DOHH2 (cell line): ENCODE measurements around the gene CERS6.

Source experiments
- H3F3A ChIP-seq: fragments of 200-600 bp; sonication (generic), shearing (Covaris generic); 2 replicates; pipeline ENCODE4 v1.6.0; 2016; ENCODE audit warnings: antibody characterized with exemption, mild to moderate bottlenecking; ENCODE audit not compliant: control insufficient read depth, insufficient read depth
- H3K27ac ChIP-seq: fragments of 200-600 bp; sonication (generic); 2 replicates; pipeline ENCODE4 v1.5.1; 2014; ENCODE audit warnings: low read depth, mild to moderate bottlenecking, low read length, moderate library complexity
- H3K27me3 ChIP-seq: fragments of 200-600 bp; sonication (generic); 2 replicates; pipeline ENCODE4 v1.6.1; 2014; ENCODE audit warnings: mild to moderate bottlenecking, low read length, mixed read lengths; ENCODE audit not compliant: control insufficient read depth
- H3K36me3 ChIP-seq: fragments of 200-600 bp; sonication (generic); 2 replicates; pipeline ENCODE4 v1.6.1; 2014; ENCODE audit warnings: mild to moderate bottlenecking, low read length, moderate library complexity, mixed read lengths; ENCODE audit not compliant: control insufficient read depth
- H3K4me1 ChIP-seq: fragments of 200-600 bp; sonication (generic); 2 replicates; pipeline ENCODE4 v1.6.1; 2014; ENCODE audit warnings: mild to moderate bottlenecking, low read length, mixed read lengths; ENCODE audit not compliant: control insufficient read depth
- H3K4me2 ChIP-seq: fragments of 200-600 bp; sonication (generic); 2 replicates; pipeline ENCODE4 v1.6.0; 2014; ENCODE audit warnings: mild to moderate bottlenecking, low read length, moderate library complexity
- H3K4me3 ChIP-seq: fragments of 200-600 bp; sonication (generic); 2 replicates; pipeline ENCODE4 v1.5.1; 2014; ENCODE audit warnings: mild to moderate bottlenecking, low read length, mixed read lengths
- H3K79me2 ChIP-seq: fragments of 200-600 bp; sonication (generic); 2 replicates; pipeline ENCODE4 v1.6.1; 2014; ENCODE audit warnings: mild to moderate bottlenecking, low read length, mixed read lengths; ENCODE audit not compliant: control insufficient read depth
- H3K9me2 ChIP-seq: fragments of 200-600 bp; sonication (generic); replicated peaks from 2 replicates; pipeline ENCODE4 v1.6.1; 2014; ENCODE audit warnings: mild to moderate bottlenecking, low read length, mixed read lengths; ENCODE audit not compliant: control insufficient read depth
- H3K9me3 ChIP-seq: fragments of 200-600 bp; sonication (generic); 2 replicates; pipeline ENCODE4 v1.6.1; 2014; ENCODE audit warnings: antibody characterized with exemption, low read length, mixed read lengths; ENCODE audit not compliant: control insufficient read depth, insufficient read depth
- H4K20me1 ChIP-seq: fragments of 200-600 bp; sonication (generic); 2 replicates; pipeline ENCODE4 v1.6.0; 2014; ENCODE audit warnings: low read depth, mild to moderate bottlenecking, antibody characterized with exemption, low read length, moderate library complexity; ENCODE audit not compliant: control insufficient read depth, insufficient read depth
- EZH2phosphoT487 ChIP-seq: fragments of 200-600 bp; sonication (generic); IDR thresholded peaks from 2 replicates; pipeline ENCODE4 v1.6.1; 2017; ENCODE audit warnings: borderline replicate concordance, mild to moderate bottlenecking, antibody characterized with exemption, low read length, moderate library complexity, mixed read lengths
- TF ChIP-seq, protein P1 (sequence below): fragments of 200-600 bp; sonication (generic); IDR thresholded peaks from one replicate; pipeline ENCODE4 v1.5.1; 2014; ENCODE audit warnings: antibody characterized with exemption, mild to moderate bottlenecking, low read depth, low read length; ENCODE audit not compliant: poor library complexity, severe bottlenecking

CERS6 gene

DNA sequence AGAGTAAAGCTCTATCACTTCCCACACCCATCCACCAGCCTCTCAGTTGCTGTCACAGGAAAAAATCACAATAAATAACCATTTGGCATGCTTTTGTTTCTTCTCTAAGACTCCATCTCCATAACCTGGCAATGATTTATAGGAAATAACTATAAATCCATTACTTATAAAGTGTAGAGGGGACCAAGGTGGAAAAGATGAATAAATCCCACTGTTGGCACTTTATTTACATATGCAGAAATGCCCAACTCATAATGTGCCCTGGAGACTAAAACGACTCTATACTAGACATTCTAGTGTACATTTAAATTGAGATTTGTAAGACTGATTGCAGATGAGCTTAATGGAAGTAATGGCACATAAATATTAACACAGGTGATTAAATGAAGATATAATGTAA lies 338.9 kb downstream of the CERS6 start:
- Histone ChIP-seq H3K4me2 (no peak overlapping the region), H3K4me3 (no peak overlapping the region), H3K36me3 (no peaks in the 10 kb centered on the region), H3K9me3 (no peaks in the 10 kb centered on the region), H3K27me3 (no peaks in the 10 kb centered on the region), H3K27ac (no peak overlapping the region), H3K79me2 (no peaks in the 10 kb centered on the region), H3K9me2 (no peaks in the 10 kb centered on the region; the same call in 1 of the 2 replicates), H3F3A (no peaks in the 10 kb centered on the region), H3K4me1 (no peaks in the 10 kb centered on the region), H4K20me1 (no peaks in the 10 kb centered on the region)
- TF ChIP-seq, protein P1, sequence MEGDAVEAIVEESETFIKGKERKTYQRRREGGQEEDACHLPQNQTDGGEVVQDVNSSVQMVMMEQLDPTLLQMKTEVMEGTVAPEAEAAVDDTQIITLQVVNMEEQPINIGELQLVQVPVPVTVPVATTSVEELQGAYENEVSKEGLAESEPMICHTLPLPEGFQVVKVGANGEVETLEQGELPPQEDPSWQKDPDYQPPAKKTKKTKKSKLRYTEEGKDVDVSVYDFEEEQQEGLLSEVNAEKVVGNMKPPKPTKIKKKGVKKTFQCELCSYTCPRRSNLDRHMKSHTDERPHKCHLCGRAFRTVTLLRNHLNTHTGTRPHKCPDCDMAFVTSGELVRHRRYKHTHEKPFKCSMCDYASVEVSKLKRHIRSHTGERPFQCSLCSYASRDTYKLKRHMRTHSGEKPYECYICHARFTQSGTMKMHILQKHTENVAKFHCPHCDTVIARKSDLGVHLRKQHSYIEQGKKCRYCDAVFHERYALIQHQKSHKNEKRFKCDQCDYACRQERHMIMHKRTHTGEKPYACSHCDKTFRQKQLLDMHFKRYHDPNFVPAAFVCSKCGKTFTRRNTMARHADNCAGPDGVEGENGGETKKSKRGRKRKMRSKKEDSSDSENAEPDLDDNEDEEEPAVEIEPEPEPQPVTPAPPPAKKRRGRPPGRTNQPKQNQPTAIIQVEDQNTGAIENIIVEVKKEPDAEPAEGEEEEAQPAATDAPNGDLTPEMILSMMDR = no peak
- no peak for TF ChIP-seq EZH2phosphoT487

DNA sequence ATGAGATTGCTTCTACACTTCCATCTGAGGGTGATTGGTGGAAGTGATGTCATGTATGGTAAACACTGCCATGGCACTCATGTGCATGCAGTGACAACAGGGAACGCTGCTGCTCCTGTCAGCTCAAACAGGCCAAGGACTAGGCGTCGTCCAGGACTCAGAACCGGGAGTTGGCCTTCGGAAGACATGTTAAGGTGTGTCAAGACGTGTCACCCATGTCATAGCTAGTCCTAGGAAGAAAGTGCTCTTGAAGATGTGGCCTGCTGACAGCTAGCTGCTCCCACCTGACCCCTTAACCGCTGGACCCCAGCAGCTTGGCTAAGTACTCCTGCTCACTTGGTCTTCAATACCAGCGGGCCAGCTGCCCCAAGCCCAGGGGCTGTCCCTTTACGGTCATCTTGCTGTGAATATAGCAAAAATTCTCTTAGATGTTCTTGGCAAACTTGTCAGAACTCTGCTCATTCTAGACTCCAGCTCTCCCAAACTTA lies 340.1 kb downstream of the CERS6 start:
- H3K4me2 ChIP-seq = no peak overlapping the region

DNA sequence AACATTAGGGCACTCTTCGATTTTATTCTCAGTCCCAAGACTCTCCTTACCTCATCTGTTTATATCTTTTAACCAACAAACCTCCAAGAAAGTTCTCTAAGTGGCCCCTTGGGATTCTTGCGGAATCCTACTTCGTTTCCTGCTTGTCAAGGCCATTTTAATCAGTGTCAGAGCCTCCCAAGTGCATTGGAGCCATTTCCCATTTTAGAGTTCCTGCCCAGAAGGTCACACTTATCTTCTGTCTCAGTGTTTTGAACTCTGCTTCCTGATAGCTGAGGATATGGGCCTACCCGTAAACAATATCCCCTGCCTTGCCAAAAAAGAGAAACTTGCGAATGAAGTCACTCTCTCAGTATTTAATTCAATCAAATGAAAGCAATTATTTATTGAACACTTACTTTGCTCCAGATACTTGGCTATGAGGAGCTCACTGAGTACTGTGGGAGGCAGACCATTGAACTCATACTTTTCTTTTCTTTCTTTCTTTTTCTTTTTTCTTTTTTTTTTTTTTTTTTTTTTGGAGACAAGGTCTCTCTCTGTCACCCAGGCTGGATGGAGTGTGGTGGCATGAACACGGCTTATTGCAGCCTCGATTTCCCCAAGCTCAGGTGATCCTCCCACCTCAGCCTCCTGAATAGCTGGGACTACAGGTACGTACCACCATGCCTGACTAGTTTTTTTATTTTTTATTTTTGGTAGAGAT lies 340.7 kb downstream of the CERS6 start:
- Histone ChIP-seq H3K79me2 (no peaks in the 10 kb centered on the region), H3K4me2 (no peak overlapping the region), H3K9me2 (no peaks in the 10 kb centered on the region; the same call in 1 of the 2 replicates)

More for the DNA sequence above, 340.1 kb downstream of the CERS6 start:
- Histone ChIP-seq H3K4me1 (no peaks in the 10 kb centered on the region), H3K9me2 (no peaks in the 10 kb centered on the region; the same call in 1 of the 2 replicates), H3K27ac (no peak overlapping the region), H3K36me3 (no peaks in the 10 kb centered on the region), H4K20me1 (no peaks in the 10 kb centered on the region), H3K27me3 (no peaks in the 10 kb centered on the region), H3K4me3 (no peak overlapping the region), H3F3A (no peaks in the 10 kb centered on the region), H3K79me2 (no peaks in the 10 kb centered on the region), H3K9me3 (no peaks in the 10 kb centered on the region)
- TF ChIP-seq, protein P1 = no peak
- TF ChIP-seq EZH2phosphoT487 = no peak

DNA sequence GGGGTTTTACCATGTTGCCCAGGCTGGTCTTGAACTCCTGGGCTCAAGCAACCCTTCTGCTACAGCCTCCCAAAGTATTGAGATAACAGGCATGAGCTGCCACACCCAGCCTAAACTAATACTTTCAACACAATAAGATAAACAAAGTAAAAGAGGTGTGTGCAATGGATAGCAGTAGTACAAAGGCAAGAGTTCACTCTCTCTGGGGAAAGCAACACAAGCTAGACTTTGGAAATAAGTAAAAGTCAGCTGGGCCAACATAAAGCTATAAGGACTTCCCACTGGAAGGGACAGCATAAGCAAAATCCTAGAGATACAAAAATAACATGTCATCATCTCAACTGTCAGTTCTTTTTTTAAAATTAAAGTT lies 341.2 kb downstream of the CERS6 start:
- no peaks in the 10 kb centered on the region for H3K79me2 ChIP-seq

More for the DNA sequence above, 340.7 kb downstream of the CERS6 start:
- Histone ChIP-seq H3K4me3 (no peak overlapping the region), H4K20me1 (no peaks in the 10 kb centered on the region), H3K4me1 (no peaks in the 10 kb centered on the region), H3K9me3 (no peaks in the 10 kb centered on the region), H3K27me3 (no peaks in the 10 kb centered on the region), H3K36me3 (no peaks in the 10 kb centered on the region), H3F3A (no peaks in the 10 kb centered on the region), H3K27ac (no peak overlapping the region)
- TF ChIP-seq EZH2phosphoT487 = no peak

More for the DNA sequence above, 341.2 kb downstream of the CERS6 start:
- Histone ChIP-seq H3K27ac (no peak overlapping the region), H3K9me2 (no peaks in the 10 kb centered on the region; the same call in 1 of the 2 replicates), H3K9me3 (no peaks in the 10 kb centered on the region), H3K4me1 (no peaks in the 10 kb centered on the region), H3K27me3 (no peaks in the 10 kb centered on the region), H3K4me3 (no peak overlapping the region), H3F3A (no peaks in the 10 kb centered on the region), H3K36me3 (no peaks in the 10 kb centered on the region), H3K4me2 (no peak overlapping the region), H4K20me1 (no peaks in the 10 kb centered on the region)
- TF ChIP-seq, protein P1 = no peak
- TF ChIP-seq EZH2phosphoT487 = no peak
